Subcutaneous adipose tissue (tissue), 4 donors: ENCODE measurements around the gene TRDMT1. TPM values are rescaled to one million over a fixed set of nuclear protein-coding genes. Genes with fewer than 3 reads are reported as not detected.

ENCODE experiments used
- total RNA-seq, 4 donors: library from RNA; depleted of rRNA; stranded (reverse); fragments of >200 nt; gene quantifications; one replicate each; pipeline ENCODE4 v1.1.0, GENCODE V29; 2016
- TF ChIP-seq, protein P1 (sequence below): fragments of 450-650 bp; IDR thresholded peaks from one replicate; pipeline ENCODE4 v1.5.1; 2016; ENCODE audit warnings: low read depth, mild to moderate bottlenecking, control low read depth, antibody characterized with exemption, moderate library complexity

The TRDMT1 gene
- total RNA-seq, 4 donors from 2014 or later: 5.8 to 9.0 (median 8.3) TPM

DNA sequence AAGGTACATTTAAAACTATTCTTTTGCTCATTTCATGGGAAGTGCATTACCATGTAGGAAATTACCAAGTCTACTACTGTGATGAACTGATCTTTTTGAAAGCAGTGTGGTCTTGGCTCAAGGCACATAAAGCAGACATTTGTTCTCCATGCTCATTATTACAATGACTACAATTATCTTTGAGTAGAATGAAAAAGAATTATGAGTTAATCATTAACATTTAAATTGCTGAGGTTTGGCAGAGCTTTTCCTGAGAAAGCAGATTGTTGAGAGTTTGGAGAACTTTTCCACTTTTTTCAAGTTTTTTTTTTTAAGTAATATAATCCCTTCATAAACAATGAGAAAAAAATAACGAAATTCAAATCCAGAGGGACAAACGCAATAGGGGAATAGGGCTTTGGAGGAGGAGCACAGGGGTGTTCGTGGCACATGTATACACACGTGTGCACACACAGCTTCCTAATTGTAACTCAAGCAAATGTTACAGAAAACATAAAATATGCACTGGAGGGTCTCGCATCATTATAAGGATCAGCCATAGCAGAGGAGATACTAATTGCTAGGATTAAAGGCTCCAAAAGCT, 62.9 kb downstream of the TRDMT1 start:
- TF ChIP-seq, protein P1, sequence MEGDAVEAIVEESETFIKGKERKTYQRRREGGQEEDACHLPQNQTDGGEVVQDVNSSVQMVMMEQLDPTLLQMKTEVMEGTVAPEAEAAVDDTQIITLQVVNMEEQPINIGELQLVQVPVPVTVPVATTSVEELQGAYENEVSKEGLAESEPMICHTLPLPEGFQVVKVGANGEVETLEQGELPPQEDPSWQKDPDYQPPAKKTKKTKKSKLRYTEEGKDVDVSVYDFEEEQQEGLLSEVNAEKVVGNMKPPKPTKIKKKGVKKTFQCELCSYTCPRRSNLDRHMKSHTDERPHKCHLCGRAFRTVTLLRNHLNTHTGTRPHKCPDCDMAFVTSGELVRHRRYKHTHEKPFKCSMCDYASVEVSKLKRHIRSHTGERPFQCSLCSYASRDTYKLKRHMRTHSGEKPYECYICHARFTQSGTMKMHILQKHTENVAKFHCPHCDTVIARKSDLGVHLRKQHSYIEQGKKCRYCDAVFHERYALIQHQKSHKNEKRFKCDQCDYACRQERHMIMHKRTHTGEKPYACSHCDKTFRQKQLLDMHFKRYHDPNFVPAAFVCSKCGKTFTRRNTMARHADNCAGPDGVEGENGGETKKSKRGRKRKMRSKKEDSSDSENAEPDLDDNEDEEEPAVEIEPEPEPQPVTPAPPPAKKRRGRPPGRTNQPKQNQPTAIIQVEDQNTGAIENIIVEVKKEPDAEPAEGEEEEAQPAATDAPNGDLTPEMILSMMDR: no peak

DNA sequence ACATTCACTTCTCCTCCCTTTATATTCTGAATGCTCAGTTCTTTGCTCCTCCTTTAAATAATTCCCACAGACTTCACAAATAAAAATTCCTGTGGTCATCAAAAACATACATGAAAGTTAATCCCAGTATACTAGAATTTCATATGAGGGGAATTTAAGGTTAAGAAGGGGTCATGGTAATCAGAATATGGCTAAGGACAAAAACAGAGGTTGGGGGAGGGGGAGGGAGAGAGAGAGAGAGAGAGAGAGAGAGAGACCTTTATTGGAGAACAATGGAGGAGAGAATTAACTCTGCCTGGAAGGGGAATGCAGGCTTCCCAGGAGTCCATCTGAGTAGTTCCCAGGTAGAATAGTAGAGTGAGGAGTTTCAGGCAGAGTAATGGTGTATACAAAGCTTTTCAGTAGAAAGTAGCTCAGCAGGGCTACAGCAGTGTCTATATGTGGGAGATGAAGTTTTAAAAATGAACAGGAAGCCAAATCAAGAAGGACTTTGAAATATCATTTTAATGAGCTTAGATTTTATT, 66.7 kb downstream of the TRDMT1 start:
- TF ChIP-seq, protein P1: no peak

DNA sequence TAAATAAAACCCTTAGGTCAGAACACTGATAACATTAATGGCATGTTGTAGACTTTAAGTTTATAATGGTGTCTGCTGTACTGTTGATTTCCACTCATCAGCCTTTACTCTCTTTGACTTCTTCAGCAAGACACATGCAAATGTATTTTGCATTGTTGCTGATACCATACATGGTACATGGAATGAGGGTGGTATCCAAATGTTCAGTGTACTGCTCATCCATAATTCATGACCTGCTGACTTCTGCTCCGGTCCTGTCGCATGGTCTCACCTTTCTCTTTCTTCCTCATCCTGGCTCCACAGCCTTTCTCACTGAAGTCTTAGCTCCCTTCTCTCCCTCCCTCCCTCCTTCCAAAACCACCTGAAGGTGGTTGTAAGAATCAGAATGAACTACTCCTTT, 67.2 kb downstream of the TRDMT1 start:
- TF ChIP-seq, protein P1: no peak

DNA sequence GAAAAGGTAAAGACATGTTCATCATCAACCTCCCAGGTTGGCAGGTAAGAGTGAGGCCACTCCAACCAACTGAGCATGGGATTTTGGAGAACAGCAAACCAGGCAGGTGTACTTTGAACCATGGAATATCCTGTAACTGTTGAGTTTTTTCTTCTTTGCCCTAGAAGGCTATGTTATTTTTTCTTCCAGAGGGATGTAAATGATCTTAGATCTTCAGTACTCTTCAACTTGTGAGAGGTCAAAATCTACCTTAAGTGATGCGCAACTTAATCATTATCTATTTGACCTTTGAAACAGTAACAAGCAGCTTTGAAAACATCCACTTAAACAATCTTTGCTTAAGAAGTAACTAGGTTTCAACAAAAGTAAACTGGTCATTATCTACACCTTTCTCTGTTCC, 71.7 kb downstream of the TRDMT1 start, which contains the start of gene CUBN:
TSS of gene CUBN (minus strand) at position 71 of the 400 bp plus-strand sequence. CDS start at position 25, 46 bp downstream.
- TF ChIP-seq, protein P1: no peak

DNA sequence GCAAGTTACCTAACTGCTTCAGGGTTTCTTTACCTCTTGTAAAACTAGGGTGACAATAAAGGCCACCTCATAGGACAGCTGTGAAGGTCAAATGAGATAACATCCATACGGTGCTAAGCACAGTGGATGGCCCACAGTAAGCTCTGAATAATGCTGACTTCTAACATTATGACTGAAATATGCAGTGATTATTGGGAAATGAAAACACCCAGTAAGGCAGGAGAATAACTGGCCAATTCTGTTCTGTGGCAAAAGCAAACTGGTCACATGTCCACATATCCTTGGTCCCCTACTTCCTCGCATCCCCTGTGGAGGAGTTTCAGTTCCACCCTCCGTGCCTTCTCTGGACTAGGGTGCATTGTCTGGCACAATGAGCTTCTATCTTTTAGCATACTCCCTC, 73.2 kb downstream of the TRDMT1 start:
- TF ChIP-seq, protein P1: no peak

DNA sequence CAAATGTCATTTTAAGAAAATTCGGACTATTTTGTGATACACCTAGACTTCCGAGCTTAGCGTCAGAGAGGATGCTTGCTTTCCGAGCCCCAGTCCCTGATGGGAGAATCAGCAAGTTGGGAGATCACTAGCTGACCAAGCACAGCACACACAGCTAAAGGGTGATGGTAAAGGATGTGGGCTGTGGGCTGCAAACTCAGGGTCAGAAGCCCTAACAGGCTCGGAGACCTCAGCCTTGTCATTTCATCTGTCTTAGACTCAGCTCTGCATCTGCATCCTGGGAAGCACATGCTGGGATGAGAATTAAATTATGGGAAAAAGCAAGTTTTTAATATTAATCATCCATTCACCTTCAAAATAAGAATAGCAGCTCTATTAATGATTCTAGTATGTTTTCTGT, 75.1 kb downstream of the TRDMT1 start:
- TF ChIP-seq, protein P1: no peak

DNA sequence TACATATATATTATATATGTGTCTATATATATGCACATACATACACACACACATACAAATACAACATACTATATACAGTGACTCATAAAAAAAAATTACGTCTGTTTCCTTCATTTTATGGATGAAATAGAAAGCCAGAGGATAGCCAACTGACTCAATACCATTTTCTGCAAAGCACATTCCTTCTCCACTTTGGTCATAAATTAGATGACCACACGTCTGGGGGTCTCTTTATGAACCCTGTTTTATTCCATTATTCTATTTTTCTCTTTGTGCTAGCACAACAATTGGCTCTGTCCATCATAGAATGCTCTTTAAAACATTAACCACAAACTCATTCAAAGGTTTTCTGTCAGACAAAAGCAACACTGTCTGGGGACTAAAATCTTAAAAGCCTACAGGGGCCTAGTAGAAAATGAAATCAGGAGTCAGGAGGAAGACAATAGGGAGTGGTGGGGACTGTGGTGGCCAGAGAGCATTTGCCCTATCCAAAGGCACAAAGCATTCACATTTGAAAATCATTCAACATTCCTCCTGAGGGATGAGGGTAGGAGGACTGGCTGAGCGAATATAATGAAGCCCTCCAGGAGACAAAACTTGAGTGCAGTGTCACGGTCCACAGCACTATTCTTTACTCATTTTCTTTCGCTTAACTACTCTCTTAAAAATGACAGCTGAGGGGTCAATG, 76.1 kb downstream of the TRDMT1 start:
- TF ChIP-seq, protein P1: no peak
